HL-60/S4 treated with retinoic acid at 250 ng/mL for 4 days and 3 days (cell line): Measurements from ENCODE around the gene VSNL1.

Experiments used
- in situ Hi-C: fragments of 300-500 bp; cut with MboI; formaldehyde crosslinking; loops from 2 replicates; pipeline ENCODE4 v1.7.0; 2022; ENCODE audit warnings: low sequenced_read_pairs

Gene VSNL1

GRCh38 chr2:17610521-17610920 lies 70.0 kb downstream of the VSNL1 start:
- in situ Hi-C loops: no loop called here

GRCh38 chr2:17611036-17611435 lies 70.5 kb downstream of the VSNL1 start:
- in situ Hi-C loops: no loop called here

GRCh38 chr2:17614174-17614930 lies 73.9 kb downstream of the VSNL1 start:
- in situ Hi-C loops: no loop called here

- in situ Hi-C loops: no loop called here
These were observed 74.7 kb downstream of the VSNL1 start for GRCh38 chr2:17615147-17615546.

- in situ Hi-C loops: no loop called here
These were observed 75.3 kb downstream of the VSNL1 start for GRCh38 chr2:17615728-17616351.

GRCh38 chr2:17616405-17616804 lies 75.9 kb downstream of the VSNL1 start:
- in situ Hi-C loops: no loop called here

GRCh38 chr2:17617516-17617915 lies 77.0 kb downstream of the VSNL1 start:
- in situ Hi-C loops: no loop called here

GRCh38 chr2:17617955-17618354 lies 77.5 kb downstream of the VSNL1 start:
- in situ Hi-C loops: no loop called here

GRCh38 chr2:17620280-17620679 lies 79.8 kb downstream of the VSNL1 start:
- in situ Hi-C loops: no loop called here

- in situ Hi-C loops: no loop called here
These were observed 80.3 kb downstream of the VSNL1 start for GRCh38 chr2:17620841-17621240.

GRCh38 chr2:17621781-17622180 lies 81.3 kb downstream of the VSNL1 start:
- in situ Hi-C loops: no loop called here

- in situ Hi-C loops: no loop called here
These were observed 85.0 kb downstream of the VSNL1 start for GRCh38 chr2:17625446-17625845.

- in situ Hi-C loops: no loop called here
These were observed 86.5 kb downstream of the VSNL1 start for GRCh38 chr2:17626986-17627385.

- in situ Hi-C loops: no loop called here
These were observed 86.9 kb downstream of the VSNL1 start for GRCh38 chr2:17627434-17627833.

GRCh38 chr2:17628349-17629261 lies 88.1 kb downstream of the VSNL1 start:
- in situ Hi-C loops: no loop called here

- in situ Hi-C loops: no loop called here
These were observed 89.6 kb downstream of the VSNL1 start for GRCh38 chr2:17630089-17630488.

GRCh38 chr2:17634997-17635396 lies 94.5 kb downstream of the VSNL1 start:
- in situ Hi-C loops: no loop called here

- in situ Hi-C loops: no loop called here
These were observed 95.8 kb downstream of the VSNL1 start for GRCh38 chr2:17636257-17636656.

GRCh38 chr2:17637131-17637906 lies 96.8 kb downstream of the VSNL1 start:
- in situ Hi-C loops: no loop called here

GRCh38 chr2:17638196-17638743 lies 97.8 kb downstream of the VSNL1 start:
- in situ Hi-C loops: no loop called here

- in situ Hi-C loops: no loop called here
These were observed 99.9 kb downstream of the VSNL1 start for GRCh38 chr2:17640406-17640805.
